ENCODE measurements around the gene BMPR1A. TPM values are rescaled to one million over a fixed set of nuclear protein-coding genes. Genes with fewer than 3 reads are reported as not detected.

BMPR1A gene
- total RNA-seq, 2 experiments from 2014 or later, result 10.8 to 13.6 TPM

GRCh38 chr10:86715836-86716235 is 40.6 kb upstream of the BMPR1A start:
- H3K4me3 Mint-ChIP-seq, result no peak overlapping the region
- H3K27ac Mint-ChIP-seq, result no peak overlapping the region
- peaks cover 1% of the 10 kb centered on the region for H3K27me3 Mint-ChIP-seq
- no peaks in the 10 kb centered on the region for H3K9me3 Mint-ChIP-seq
- POLR2A ChIA-PET, result interaction anchor here (1.2 kb wide), 1 partner anchor 40 kb away, joined by 3 read pairs; no protein-coding TSS in a partner anchor
- no peak for DNase-seq
- intact Hi-C loops (cut with micrococcal nuclease), result no loop called here
- no peaks in the 10 kb centered on the region for H3K36me3 Mint-ChIP-seq
- CTCF ChIA-PET, result no interaction called here
- H3K4me1 Mint-ChIP-seq (ENCODE audit: low read depth), result peaks cover 4% of the 10 kb centered on the region

GRCh38 chr10:86716466-86716865 is 40.0 kb upstream of the BMPR1A start:
- Mint-ChIP-seq H3K4me3 (no peak overlapping the region), H3K27me3 (peaks cover 1% of the 10 kb centered on the region), H3K9me3 (no peaks in the 10 kb centered on the region), H3K4me1 (ENCODE audit: low read depth) (peaks cover 4% of the 10 kb centered on the region), H3K36me3 (no peaks in the 10 kb centered on the region), H3K27ac (no peak overlapping the region)
- CTCF ChIA-PET, result no interaction called here
- POLR2A ChIA-PET, result interaction anchor here (0.6 to 1.2 kb wide), 2 partner anchors 39 to 464 kb away, joined by 3 read pairs; no protein-coding TSS in a partner anchor
- intact Hi-C loops (cut with micrococcal nuclease), result no loop called here
- DNase-seq, result no peak

GRCh38 chr10:86718556-86718955 is 37.9 kb upstream of the BMPR1A start:
- POLR2A ChIA-PET, result no interaction called here
- H3K9me3 Mint-ChIP-seq, result no peaks in the 10 kb centered on the region
- intact Hi-C loops (cut with micrococcal nuclease), result no loop called here
- no peak overlapping the region for H3K27ac Mint-ChIP-seq
- no peaks in the 10 kb centered on the region for H3K36me3 Mint-ChIP-seq
- CTCF ChIA-PET, result no interaction called here
- peaks cover 1% of the 10 kb centered on the region for H3K27me3 Mint-ChIP-seq
- no peak overlapping the region for H3K4me3 Mint-ChIP-seq
- no peak for DNase-seq
- peaks cover 5% of the 10 kb centered on the region for H3K4me1 Mint-ChIP-seq (ENCODE audit: low read depth)

GRCh38 chr10:86721232-86721631 is 35.2 kb upstream of the BMPR1A start:
- no peak overlapping the region for H3K4me3 Mint-ChIP-seq

GRCh38 chr10:86723009-86723408 is 33.4 kb upstream of the BMPR1A start:
- ChIA-PET CTCF (interaction anchor here (1.2 kb wide), 1 partner anchor 29 kb away, joined by 3 read pairs; no protein-coding TSS in a partner anchor), POLR2A (no interaction called here)
- Mint-ChIP-seq H3K9me3 (no peaks in the 10 kb centered on the region), H3K27me3 (peaks cover 3% of the 10 kb centered on the region), H3K36me3 (no peaks in the 10 kb centered on the region), H3K4me3 (no peak overlapping the region), H3K27ac (no peak overlapping the region), H3K4me1 (ENCODE audit: low read depth) (peaks cover 5% of the 10 kb centered on the region)
- no peak for DNase-seq
- intact Hi-C loops (cut with micrococcal nuclease), result no loop called here

More at GRCh38 chr10:86721232-86721631, 35.2 kb upstream of the BMPR1A start:
- Mint-ChIP-seq H3K27me3 (peaks cover 1% of the 10 kb centered on the region), H3K9me3 (no peaks in the 10 kb centered on the region), H3K27ac (no peak overlapping the region), H3K4me1 (ENCODE audit: low read depth) (peaks cover 5% of the 10 kb centered on the region), H3K36me3 (no peaks in the 10 kb centered on the region)
- intact Hi-C loops (cut with micrococcal nuclease), result no loop called here
- CTCF ChIA-PET, result interaction anchor here (0.6 kb wide), 1 partner anchor 11 kb away, joined by 3 read pairs; no protein-coding TSS in a partner anchor
- POLR2A ChIA-PET, result no interaction called here
- no peak for DNase-seq

GRCh38 chr10:86724445-86724844 is 32.0 kb upstream of the BMPR1A start:
- H3K27ac Mint-ChIP-seq, result no peak overlapping the region
- H3K9me3 Mint-ChIP-seq, result no peaks in the 10 kb centered on the region
- no peaks in the 10 kb centered on the region for H3K36me3 Mint-ChIP-seq
- no peak for DNase-seq
- POLR2A ChIA-PET, result no interaction called here
- H3K4me3 Mint-ChIP-seq, result no peak overlapping the region
- CTCF ChIA-PET, result interaction anchor here (1.2 kb wide), 1 partner anchor 9 kb away, joined by 3 read pairs; no protein-coding TSS in a partner anchor
- peaks cover 3% of the 10 kb centered on the region for H3K27me3 Mint-ChIP-seq
- peaks cover 5% of the 10 kb centered on the region for H3K4me1 Mint-ChIP-seq (ENCODE audit: low read depth)
- intact Hi-C loops (cut with micrococcal nuclease), result no loop called here

- peaks cover 2% of the 10 kb centered on the region for H3K27me3 Mint-ChIP-seq
- no peak overlapping the region for H3K27ac Mint-ChIP-seq
- peaks cover 5% of the 10 kb centered on the region for H3K4me1 Mint-ChIP-seq (ENCODE audit: low read depth)
- DNase-seq, result no peak
- no peak overlapping the region for H3K4me3 Mint-ChIP-seq
- H3K36me3 Mint-ChIP-seq, result no peaks in the 10 kb centered on the region
- CTCF ChIA-PET, result no interaction called here
- intact Hi-C loops (cut with micrococcal nuclease), result no loop called here
- POLR2A ChIA-PET, result no interaction called here
- H3K9me3 Mint-ChIP-seq, result no peaks in the 10 kb centered on the region
Measured at GRCh38 chr10:86725980-86726676, 30.3 kb upstream of the BMPR1A start.

- intact Hi-C loops (cut with micrococcal nuclease), result no loop called here
- H3K4me1 Mint-ChIP-seq (ENCODE audit: low read depth), result peaks cover 5% of the 10 kb centered on the region
- H3K4me3 Mint-ChIP-seq, result no peak overlapping the region
- no peak overlapping the region for H3K27ac Mint-ChIP-seq
- peaks cover 2% of the 10 kb centered on the region for H3K27me3 Mint-ChIP-seq
- ChIA-PET POLR2A (no interaction called here), CTCF (no interaction called here)
- H3K9me3 Mint-ChIP-seq, result no peaks in the 10 kb centered on the region
- DNase-seq, result no peak
- no peaks in the 10 kb centered on the region for H3K36me3 Mint-ChIP-seq
Measured at GRCh38 chr10:86726677-86726999, 29.8 kb upstream of the BMPR1A start.

- POLR2A ChIA-PET, result no interaction called here
- no peak for DNase-seq
- H3K4me3 Mint-ChIP-seq, result no peak overlapping the region
- no peaks in the 10 kb centered on the region for H3K36me3 Mint-ChIP-seq
- CTCF ChIA-PET, result no interaction called here
- intact Hi-C loops (cut with micrococcal nuclease), result no loop called here
- peaks cover 2% of the 10 kb centered on the region for H3K27me3 Mint-ChIP-seq
- peaks cover 5% of the 10 kb centered on the region for H3K4me1 Mint-ChIP-seq (ENCODE audit: low read depth)
- H3K9me3 Mint-ChIP-seq, result no peaks in the 10 kb centered on the region
- H3K27ac Mint-ChIP-seq, result no peak overlapping the region
Measured at GRCh38 chr10:86727470-86727869, 28.9 kb upstream of the BMPR1A start.

- no peak overlapping the region for H3K27ac Mint-ChIP-seq
- no peaks in the 10 kb centered on the region for H3K9me3 Mint-ChIP-seq
- intact Hi-C loops (cut with micrococcal nuclease), result no loop called here
- peaks cover 3% of the 10 kb centered on the region for H3K4me1 Mint-ChIP-seq (ENCODE audit: low read depth)
- H3K4me3 Mint-ChIP-seq, result no peak overlapping the region
- H3K27me3 Mint-ChIP-seq, result peaks cover 2% of the 10 kb centered on the region
- POLR2A ChIA-PET, result no interaction called here
- CTCF ChIA-PET, result no interaction called here
- H3K36me3 Mint-ChIP-seq, result no peaks in the 10 kb centered on the region
- no peak for DNase-seq
Measured at GRCh38 chr10:86728056-86728455, 28.4 kb upstream of the BMPR1A start.

GRCh38 chr10:86729677-86730076 is 26.7 kb upstream of the BMPR1A start:
- peaks cover 2% of the 10 kb centered on the region for H3K27me3 Mint-ChIP-seq
- POLR2A ChIA-PET, result no interaction called here

GRCh38 chr10:86730227-86730626 is 26.2 kb upstream of the BMPR1A start:
- Mint-ChIP-seq H3K27ac (no peak overlapping the region), H3K4me3 (no peak overlapping the region), H3K27me3 (peaks cover 2% of the 10 kb centered on the region), H3K9me3 (no peaks in the 10 kb centered on the region), H3K36me3 (no peaks in the 10 kb centered on the region), H3K4me1 (ENCODE audit: low read depth) (no peaks in the 10 kb centered on the region)
- no peak for DNase-seq
- CTCF ChIA-PET, result no interaction called here
- POLR2A ChIA-PET, result no interaction called here
- intact Hi-C loops (cut with micrococcal nuclease), result no loop called here

More at GRCh38 chr10:86729677-86730076, 26.7 kb upstream of the BMPR1A start:
- CTCF ChIA-PET, result no interaction called here
- Mint-ChIP-seq H3K36me3 (no peaks in the 10 kb centered on the region), H3K4me1 (ENCODE audit: low read depth) (no peaks in the 10 kb centered on the region), H3K4me3 (no peak overlapping the region), H3K27ac (no peak overlapping the region), H3K9me3 (no peaks in the 10 kb centered on the region)
- intact Hi-C loops (cut with micrococcal nuclease), result no loop called here
- DNase-seq, result no peak

GRCh38 chr10:86732771-86733170 is 23.6 kb upstream of the BMPR1A start:
- Mint-ChIP-seq H3K9me3 (no peaks in the 10 kb centered on the region), H3K4me1 (ENCODE audit: low read depth) (no peaks in the 10 kb centered on the region), H3K27ac (no peak overlapping the region), H3K36me3 (no peaks in the 10 kb centered on the region), H3K4me3 (no peak overlapping the region), H3K27me3 (no peaks in the 10 kb centered on the region)
- ChIA-PET POLR2A (no interaction called here), CTCF (interaction anchor here (0.6 to 1.4 kb wide), 2 partner anchors 9 to 12 kb away, joined by 3 read pairs; no protein-coding TSS in a partner anchor)
- no peak for DNase-seq
- intact Hi-C loops (cut with micrococcal nuclease), result no loop called here
